ENCODE measurements around the gene DIDO1.

DNA sequence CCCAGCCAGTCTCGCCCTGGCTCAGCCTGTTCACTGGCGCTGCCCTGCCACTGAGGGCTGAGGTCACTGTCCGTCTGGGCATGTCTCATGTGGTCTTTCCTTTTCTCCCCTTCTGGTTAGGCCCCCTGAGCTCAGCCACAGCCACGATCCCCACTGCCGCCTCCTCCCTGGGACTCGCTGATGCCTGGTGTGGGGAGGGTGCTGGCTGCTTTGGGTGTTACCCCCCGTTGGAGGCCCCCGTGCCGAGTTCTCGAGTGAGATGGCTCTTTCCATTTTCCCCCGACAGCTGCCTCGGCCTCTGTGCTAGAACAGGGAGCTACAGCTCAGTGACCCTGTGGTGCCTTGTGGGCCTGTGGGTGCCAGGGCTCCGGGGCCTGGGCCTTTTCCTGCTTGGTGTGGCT lies 49.8 kb downstream of the DIDO1 start:
- TF ChIP-seq, protein P1, sequence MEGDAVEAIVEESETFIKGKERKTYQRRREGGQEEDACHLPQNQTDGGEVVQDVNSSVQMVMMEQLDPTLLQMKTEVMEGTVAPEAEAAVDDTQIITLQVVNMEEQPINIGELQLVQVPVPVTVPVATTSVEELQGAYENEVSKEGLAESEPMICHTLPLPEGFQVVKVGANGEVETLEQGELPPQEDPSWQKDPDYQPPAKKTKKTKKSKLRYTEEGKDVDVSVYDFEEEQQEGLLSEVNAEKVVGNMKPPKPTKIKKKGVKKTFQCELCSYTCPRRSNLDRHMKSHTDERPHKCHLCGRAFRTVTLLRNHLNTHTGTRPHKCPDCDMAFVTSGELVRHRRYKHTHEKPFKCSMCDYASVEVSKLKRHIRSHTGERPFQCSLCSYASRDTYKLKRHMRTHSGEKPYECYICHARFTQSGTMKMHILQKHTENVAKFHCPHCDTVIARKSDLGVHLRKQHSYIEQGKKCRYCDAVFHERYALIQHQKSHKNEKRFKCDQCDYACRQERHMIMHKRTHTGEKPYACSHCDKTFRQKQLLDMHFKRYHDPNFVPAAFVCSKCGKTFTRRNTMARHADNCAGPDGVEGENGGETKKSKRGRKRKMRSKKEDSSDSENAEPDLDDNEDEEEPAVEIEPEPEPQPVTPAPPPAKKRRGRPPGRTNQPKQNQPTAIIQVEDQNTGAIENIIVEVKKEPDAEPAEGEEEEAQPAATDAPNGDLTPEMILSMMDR (IDR thresholded peaks at IDR 0.05): no peak
- no peak for TF ChIP-seq EZH2 (IDR thresholded peaks at IDR 0.05; ENCODE audit: borderline replicate concordance, insufficient read depth, low read depth, low read length, poor library complexity, severe bottlenecking)

Data from B cell (primary cell).